ENCODE results near the gene AK8.
A peak's percentile ranks its signal among the peaks of the same experiment; 100 is the strongest.
"Not testable (repeated sequence)": the region's sequence is repeated elsewhere in the genome, so short reads cannot be mapped to it uniquely, and the experiment has no call there.

AK8 gene

DNA sequence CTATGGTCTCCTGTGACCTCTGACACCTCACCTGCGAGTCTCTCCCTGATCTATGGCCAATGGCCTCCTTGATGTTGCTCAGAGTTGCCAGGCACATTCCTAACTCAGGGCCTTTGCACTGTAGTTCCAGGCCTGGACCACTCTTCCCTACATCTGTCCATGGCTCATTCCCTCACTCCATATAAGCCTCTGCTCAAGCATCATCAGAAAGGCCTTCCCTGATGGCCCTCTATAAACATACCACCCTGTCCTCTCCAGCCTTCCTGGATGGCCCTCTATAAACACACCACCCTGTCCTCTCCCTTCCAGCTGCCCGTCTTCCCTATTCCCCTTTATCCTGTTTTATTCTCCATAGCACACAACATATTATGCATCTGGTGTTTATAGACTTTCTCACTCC lies 105.0 kb downstream of the AK8 start:
- H3K9me2 ChIP-seq (ENCODE audit: low read depth, low read length): no peaks in the 10 kb centered on the region
- no peaks in the 10 kb centered on the region for H3K27me3 ChIP-seq (ENCODE audit: insufficient read depth, low read length)
- H3K4me3 ChIP-seq (ENCODE audit: low read depth, low read length, poor library complexity, severe bottlenecking): no peak overlapping the region
- H3K4me1 ChIP-seq (ENCODE audit: insufficient read depth, low read length, severe bottlenecking): peaks cover 16% of the 10 kb centered on the region
- peaks cover 3% of the 10 kb centered on the region; the same call in 1 of the 2 replicates for H3K9me3 ChIP-seq (ENCODE audit: low read length)
- no peaks in the 10 kb centered on the region for H3K79me2 ChIP-seq (ENCODE audit: insufficient read depth, low read length)
- TF ChIP-seq, protein P1, sequence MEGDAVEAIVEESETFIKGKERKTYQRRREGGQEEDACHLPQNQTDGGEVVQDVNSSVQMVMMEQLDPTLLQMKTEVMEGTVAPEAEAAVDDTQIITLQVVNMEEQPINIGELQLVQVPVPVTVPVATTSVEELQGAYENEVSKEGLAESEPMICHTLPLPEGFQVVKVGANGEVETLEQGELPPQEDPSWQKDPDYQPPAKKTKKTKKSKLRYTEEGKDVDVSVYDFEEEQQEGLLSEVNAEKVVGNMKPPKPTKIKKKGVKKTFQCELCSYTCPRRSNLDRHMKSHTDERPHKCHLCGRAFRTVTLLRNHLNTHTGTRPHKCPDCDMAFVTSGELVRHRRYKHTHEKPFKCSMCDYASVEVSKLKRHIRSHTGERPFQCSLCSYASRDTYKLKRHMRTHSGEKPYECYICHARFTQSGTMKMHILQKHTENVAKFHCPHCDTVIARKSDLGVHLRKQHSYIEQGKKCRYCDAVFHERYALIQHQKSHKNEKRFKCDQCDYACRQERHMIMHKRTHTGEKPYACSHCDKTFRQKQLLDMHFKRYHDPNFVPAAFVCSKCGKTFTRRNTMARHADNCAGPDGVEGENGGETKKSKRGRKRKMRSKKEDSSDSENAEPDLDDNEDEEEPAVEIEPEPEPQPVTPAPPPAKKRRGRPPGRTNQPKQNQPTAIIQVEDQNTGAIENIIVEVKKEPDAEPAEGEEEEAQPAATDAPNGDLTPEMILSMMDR (IDR thresholded peaks at IDR 0.05; ENCODE audit: low read length): no peak
- no peak for TF ChIP-seq EZH2 (IDR thresholded peaks at IDR 0.05; ENCODE audit: borderline replicate concordance, low read length)
- no peak overlapping the region for H3K4me2 ChIP-seq (ENCODE audit: low read length)
- no peak overlapping the region for H2AFZ ChIP-seq (ENCODE audit: low read length)
- no peak overlapping the region for H3K9ac ChIP-seq (ENCODE audit: low read length)
- H4K20me1 ChIP-seq (ENCODE audit: insufficient read depth, low read length): no peaks in the 10 kb centered on the region
- H3K36me3 ChIP-seq (ENCODE audit: insufficient read depth, low read length): no peaks in the 10 kb centered on the region; the same call in 1 of the 2 replicates
- no peak overlapping the region for H3K27ac ChIP-seq (ENCODE audit: low read depth, low read length, poor library complexity, severe bottlenecking)
- H3F3A ChIP-seq (ENCODE audit: insufficient read depth, low read length): no peaks in the 10 kb centered on the region

DNA sequence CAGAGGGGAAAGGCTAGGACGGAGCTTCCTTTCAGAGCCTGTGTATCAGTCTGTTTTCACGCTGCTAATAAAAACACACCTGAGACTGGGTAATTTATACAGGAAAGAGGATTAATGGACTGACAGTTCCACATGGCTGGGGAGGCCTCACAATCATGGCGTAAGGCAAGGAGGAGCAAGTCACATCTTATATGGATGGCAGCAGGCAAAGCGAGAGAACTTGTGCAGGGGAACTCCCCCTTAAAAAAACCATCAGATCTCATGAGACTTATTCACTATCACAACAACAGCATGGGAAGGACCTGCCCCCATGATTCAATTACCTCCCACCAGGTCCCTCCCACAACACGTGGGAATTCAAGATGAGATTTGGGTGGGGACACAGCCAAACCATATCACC lies 106.3 kb downstream of the AK8 start:
- H3K36me3 ChIP-seq (ENCODE audit: insufficient read depth, low read length); H3K4me3 ChIP-seq (ENCODE audit: low read depth, low read length, poor library complexity, severe bottlenecking); H3K4me2 ChIP-seq (ENCODE audit: low read length); H3K79me2 ChIP-seq (ENCODE audit: insufficient read depth, low read length); H3K9ac ChIP-seq (ENCODE audit: low read length); H4K20me1 ChIP-seq (ENCODE audit: insufficient read depth, low read length); H3K9me2 ChIP-seq (ENCODE audit: low read depth, low read length); H3K9me3 ChIP-seq (ENCODE audit: low read length); H3K27me3 ChIP-seq (ENCODE audit: insufficient read depth, low read length); H3F3A ChIP-seq (ENCODE audit: insufficient read depth, low read length); H3K27ac ChIP-seq (ENCODE audit: low read depth, low read length, poor library complexity, severe bottlenecking); H2AFZ ChIP-seq (ENCODE audit: low read length): not testable (repeated sequence)
- peaks cover 16% of the 10 kb centered on the region for H3K4me1 ChIP-seq (ENCODE audit: insufficient read depth, low read length, severe bottlenecking)

DNA sequence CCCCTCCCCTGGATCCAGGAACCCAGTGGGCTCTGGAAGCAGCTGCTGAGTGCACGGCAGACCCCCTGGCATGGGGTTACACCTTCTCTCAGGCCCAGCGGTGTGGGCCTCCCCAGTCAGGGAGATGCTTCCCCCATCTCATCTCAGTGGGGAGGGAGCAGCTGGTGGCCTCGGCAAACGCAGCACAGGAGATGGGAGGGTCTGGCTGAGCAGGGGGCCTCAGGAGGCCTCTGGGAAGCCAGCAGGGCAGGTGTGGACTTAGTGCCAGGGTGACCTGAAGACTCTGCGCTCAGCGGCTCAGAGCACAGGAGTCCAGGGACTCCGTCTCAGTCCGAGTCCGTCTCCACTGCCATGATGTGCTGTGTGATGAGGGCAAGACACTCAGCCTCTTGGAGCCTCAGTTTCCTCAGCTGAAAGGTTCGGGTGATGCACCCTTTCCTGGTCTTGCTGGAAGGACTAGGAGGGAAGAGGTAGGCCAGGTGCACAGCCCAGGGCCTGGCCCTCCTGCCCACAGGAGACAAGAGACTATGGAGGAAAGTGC lies 107.2 kb downstream of the AK8 start:
- peaks cover 3% of the 10 kb centered on the region; the same call in 1 of the 2 replicates for H3K9me3 ChIP-seq (ENCODE audit: low read length)
- no peak for TF ChIP-seq EZH2 (IDR thresholded peaks at IDR 0.05; ENCODE audit: borderline replicate concordance, low read length)
- TF ChIP-seq, protein P1 (IDR thresholded peaks at IDR 0.05; ENCODE audit: low read length): no peak
- H3K27me3 ChIP-seq (ENCODE audit: insufficient read depth, low read length): no peaks in the 10 kb centered on the region; the same call in 1 of the 2 replicates
- no peaks in the 10 kb centered on the region for H3F3A ChIP-seq (ENCODE audit: insufficient read depth, low read length)
- H3K9me2 ChIP-seq (ENCODE audit: low read depth, low read length): no peaks in the 10 kb centered on the region
- no peaks in the 10 kb centered on the region for H3K79me2 ChIP-seq (ENCODE audit: insufficient read depth, low read length)
- H3K27ac ChIP-seq (ENCODE audit: low read depth, low read length, poor library complexity, severe bottlenecking): no peak overlapping the region
- H3K4me1 ChIP-seq (ENCODE audit: insufficient read depth, low read length, severe bottlenecking): peaks cover 16% of the 10 kb centered on the region
- no peaks in the 10 kb centered on the region; the same call in 1 of the 2 replicates for H3K36me3 ChIP-seq (ENCODE audit: insufficient read depth, low read length)
- H3K4me3 ChIP-seq (ENCODE audit: low read depth, low read length, poor library complexity, severe bottlenecking): peak overlapping the region; percentile 81
- H3K9ac ChIP-seq (ENCODE audit: low read length): no peak overlapping the region
- H3K4me2 ChIP-seq (ENCODE audit: low read length): peak overlapping the region; percentile 96; the same call in 1 of the 2 replicates
- no peaks in the 10 kb centered on the region for H4K20me1 ChIP-seq (ENCODE audit: insufficient read depth, low read length)
- H2AFZ ChIP-seq (ENCODE audit: low read length): no peak overlapping the region

All from OCI-LY1 (cell line).